Measurements from ENCODE around the gene CFDP1.
A peak's percentile ranks its signal among the peaks of the same experiment; 100 is the strongest.

CFDP1 gene

DNA sequence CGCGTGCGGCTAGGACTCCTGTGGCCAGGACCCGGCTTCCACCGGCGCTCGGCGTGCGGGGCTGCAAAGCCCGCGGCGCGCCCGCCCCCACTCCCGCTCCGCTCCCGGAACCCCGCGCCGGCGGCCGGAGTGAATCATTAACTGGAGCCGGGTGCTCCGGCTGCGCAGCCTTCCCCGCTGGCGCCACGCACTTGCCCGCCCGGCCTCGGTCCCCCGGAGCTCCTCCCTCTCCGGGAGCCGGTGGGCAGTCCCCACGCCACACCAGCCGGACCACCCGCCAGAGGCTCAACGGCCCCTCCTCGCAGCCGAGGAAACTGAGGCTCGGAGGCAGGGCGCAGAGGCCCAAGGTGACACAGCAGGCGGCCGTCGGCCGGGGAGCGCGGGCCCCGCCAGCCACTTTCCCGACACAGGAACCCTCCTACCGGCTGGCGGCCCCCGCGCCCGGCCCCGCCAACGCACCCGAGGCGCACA lies 182.5 kb downstream of the CFDP1 start:
- Histone ChIP-seq H3K36me3 (replicated peaks in 1 of 2; ENCODE audit: control insufficient read depth in 2 of 2, insufficient read depth in 2 of 2, low read length in 2 of 2) (peaks cover 0 to 25% of the 10 kb centered on the region in 2 donors), H2BK120ac (ENCODE audit: low read depth, low read length) (no peak overlapping the region), H3K27ac (replicated peaks; ENCODE audit: low read length) (peak overlapping the region; percentile 49), H3K18ac (ENCODE audit: low read length) (peak overlapping the region; percentile 99), H3K4me1 (ENCODE audit: control insufficient read depth in 2 of 2, insufficient read depth in 1 of 2, low read depth in 1 of 2, low read length in 2 of 2) (peaks cover 74% of the 10 kb centered on the region in 2 donors), H3K27me3 (ENCODE audit: control insufficient read depth in 3 of 3, insufficient read depth in 3 of 3, low read depth in 1 of 3, low read length in 3 of 3) (no peaks in the 10 kb centered on the region), H2BK15ac (ENCODE audit: low read length) (peak overlapping the region; percentile 49), H3K79me1 (ENCODE audit: low read depth, low read length) (peaks cover 37% of the 10 kb centered on the region), H4K8ac (ENCODE audit: low read depth, low read length) (no peak overlapping the region), H3K14ac (ENCODE audit: low read length) (no peak overlapping the region), H3K4me2 (ENCODE audit: insufficient read depth, low read length, poor library complexity, severe bottlenecking) (peak overlapping the region; percentile 87), H3K4ac (ENCODE audit: low read length) (no peak overlapping the region), H3K9me3 (replicated peaks in 1 of 2; ENCODE audit: control insufficient read depth in 2 of 2, insufficient read depth in 1 of 2, low read depth in 1 of 2, low read length in 2 of 2) (no peaks in the 10 kb centered on the region), H2BK5ac (ENCODE audit: low read length) (no peak overlapping the region), H3K23ac (ENCODE audit: low read depth, low read length, poor library complexity) (peak overlapping the region; percentile 86), H2AK5ac (ENCODE audit: low read depth, low read length) (peak overlapping the region; percentile 72), H2BK12ac (ENCODE audit: low read length) (no peak overlapping the region), H3K4me3 (ENCODE audit: low read length in 2 of 2) (peak overlapping the region; percentile 77 to 90), H3K9ac (ENCODE audit: low read depth, low read length, poor library complexity) (peak overlapping the region; percentile 90), H4K91ac (ENCODE audit: low read depth, low read length, poor library complexity) (no peak overlapping the region), H2AFZ (ENCODE audit: low read length) (peak overlapping the region; percentile 44)
- no CpG with 5 or more reads among the region's 59 CpGs for WGBS, 2 donors (ENCODE audit: extremely low coverage in 2 of 2, insufficient read length in 2 of 2, insufficient replicate concordance in 1 of 2)
- DNase-seq (ENCODE audit: low spot score): no peak

DNA sequence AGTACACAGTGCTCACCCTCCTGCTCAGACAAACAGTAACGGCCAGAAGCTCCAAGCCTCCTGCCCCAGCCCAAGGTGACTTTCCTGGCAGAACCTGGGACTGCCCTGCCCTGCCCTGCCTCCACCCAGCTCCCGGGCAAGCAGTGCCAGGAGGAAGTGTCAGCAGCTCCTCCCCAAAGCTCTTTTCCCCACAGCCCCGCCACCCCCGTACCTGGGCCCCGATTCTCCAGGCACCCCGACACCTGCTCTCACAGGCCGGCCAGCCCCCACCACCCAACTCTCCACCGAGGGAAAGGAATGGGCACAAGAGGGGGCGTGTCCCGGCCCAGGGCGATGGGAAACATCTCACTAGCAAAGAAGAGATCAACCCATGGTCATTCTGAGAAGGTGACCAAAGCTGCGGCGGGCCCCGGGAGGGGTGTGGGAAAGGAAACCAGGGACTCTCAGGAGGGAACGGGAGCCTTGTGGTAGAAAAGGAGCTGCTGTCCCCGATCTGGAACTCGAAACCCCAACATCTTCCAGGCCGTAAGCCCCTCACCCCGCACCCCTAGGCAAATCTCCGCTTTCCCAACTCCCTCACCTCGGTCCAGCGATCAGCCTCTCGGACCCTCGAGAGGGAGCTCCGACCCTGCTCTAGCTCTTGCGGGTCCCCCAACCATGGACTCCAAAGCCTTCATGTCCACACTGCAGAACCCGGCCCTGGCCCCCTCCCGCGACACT lies 183.1 kb downstream of the CFDP1 start:
- H3K27ac ChIP-seq (replicated peaks; ENCODE audit: low read length): no peak overlapping the region
- peaks cover 77 to 79% of the 10 kb centered on the region in 2 donors for H3K4me1 ChIP-seq (ENCODE audit: control insufficient read depth in 2 of 2, insufficient read depth in 1 of 2, low read depth in 1 of 2, low read length in 2 of 2)
- H3K9me3 ChIP-seq (replicated peaks in 1 of 2; ENCODE audit: control insufficient read depth in 2 of 2, insufficient read depth in 1 of 2, low read depth in 1 of 2, low read length in 2 of 2): no peaks in the 10 kb centered on the region
- H4K91ac ChIP-seq (ENCODE audit: low read depth, low read length, poor library complexity): no peak overlapping the region
- H4K8ac ChIP-seq (ENCODE audit: low read depth, low read length): no peak overlapping the region
- H3K79me1 ChIP-seq (ENCODE audit: low read depth, low read length): peaks cover 39% of the 10 kb centered on the region
- H2BK5ac ChIP-seq (ENCODE audit: low read length): no peak overlapping the region
- peak overlapping the region; percentile 87 for H3K4me2 ChIP-seq (ENCODE audit: insufficient read depth, low read length, poor library complexity, severe bottlenecking)
- H3K23ac ChIP-seq (ENCODE audit: low read depth, low read length, poor library complexity): peak overlapping the region; percentile 86
- no CpG with 5 or more reads among the region's 29 CpGs for WGBS, 2 donors (ENCODE audit: extremely low coverage in 2 of 2, insufficient read length in 2 of 2, insufficient replicate concordance in 1 of 2)
- H3K14ac ChIP-seq (ENCODE audit: low read length): no peak overlapping the region
- no peak for DNase-seq (ENCODE audit: low spot score)
- H3K27me3 ChIP-seq (ENCODE audit: control insufficient read depth in 3 of 3, insufficient read depth in 3 of 3, low read depth in 1 of 3, low read length in 3 of 3): no peaks in the 10 kb centered on the region
- peak overlapping the region; percentile 77 to 90 for H3K4me3 ChIP-seq (ENCODE audit: low read length in 2 of 2)
- peak overlapping the region; percentile 72 for H2AK5ac ChIP-seq (ENCODE audit: low read depth, low read length)
- no peak overlapping the region for H2BK120ac ChIP-seq (ENCODE audit: low read depth, low read length)
- no peak overlapping the region for H2AFZ ChIP-seq (ENCODE audit: low read length)
- no peak overlapping the region for H3K4ac ChIP-seq (ENCODE audit: low read length)
- H2BK15ac ChIP-seq (ENCODE audit: low read length): peak overlapping the region; percentile 49
- H3K36me3 ChIP-seq (replicated peaks in 1 of 2; ENCODE audit: control insufficient read depth in 2 of 2, insufficient read depth in 2 of 2, low read length in 2 of 2): peaks cover 0 to 25% of the 10 kb centered on the region in 2 donors
- peak overlapping the region; percentile 99 for H3K18ac ChIP-seq (ENCODE audit: low read length)
- H2BK12ac ChIP-seq (ENCODE audit: low read length): no peak overlapping the region
- peak overlapping the region; percentile 90 for H3K9ac ChIP-seq (ENCODE audit: low read depth, low read length, poor library complexity)

DNA sequence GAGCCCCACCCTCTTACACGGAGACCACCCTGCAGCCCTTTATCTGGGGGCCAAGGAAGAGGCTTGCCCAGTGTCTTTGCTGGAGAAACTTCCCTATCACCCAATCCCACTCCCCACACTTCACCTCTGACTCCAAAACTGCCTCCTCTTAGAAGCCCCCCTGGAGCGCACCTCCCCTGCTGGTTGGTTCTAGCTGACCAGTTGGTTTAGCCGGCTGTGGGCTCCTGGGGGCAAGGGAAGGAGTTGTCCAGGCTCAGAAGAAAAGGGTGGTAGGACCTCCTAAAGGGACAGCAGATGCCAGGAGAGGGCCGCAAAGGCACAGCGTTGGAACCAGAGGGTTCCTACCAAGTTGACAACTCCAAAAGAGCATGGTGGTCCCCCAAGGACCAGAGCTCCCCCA lies 183.9 kb downstream of the CFDP1 start:
- H2BK15ac ChIP-seq (ENCODE audit: low read length): no peak overlapping the region
- H3K23ac ChIP-seq (ENCODE audit: low read depth, low read length, poor library complexity): peak overlapping the region; percentile 29
- no peak overlapping the region for H3K9ac ChIP-seq (ENCODE audit: low read depth, low read length, poor library complexity)
- no peak overlapping the region for H2BK120ac ChIP-seq (ENCODE audit: low read depth, low read length)
- H2AFZ ChIP-seq (ENCODE audit: low read length): no peak overlapping the region
- H3K27me3 ChIP-seq (ENCODE audit: control insufficient read depth in 3 of 3, insufficient read depth in 3 of 3, low read depth in 1 of 3, low read length in 3 of 3): no peaks in the 10 kb centered on the region
- H2BK5ac ChIP-seq (ENCODE audit: low read length): no peak overlapping the region
- H3K4ac ChIP-seq (ENCODE audit: low read length): no peak overlapping the region
- H2AK5ac ChIP-seq (ENCODE audit: low read depth, low read length): peak overlapping the region; percentile 94
- H3K14ac ChIP-seq (ENCODE audit: low read length): no peak overlapping the region
- H3K9me3 ChIP-seq (replicated peaks in 1 of 2; ENCODE audit: control insufficient read depth in 2 of 2, insufficient read depth in 1 of 2, low read depth in 1 of 2, low read length in 2 of 2): no peaks in the 10 kb centered on the region
- no peak overlapping the region for H4K91ac ChIP-seq (ENCODE audit: low read depth, low read length, poor library complexity)
- H3K4me2 ChIP-seq (ENCODE audit: insufficient read depth, low read length, poor library complexity, severe bottlenecking): no peak overlapping the region
- H3K36me3 ChIP-seq (replicated peaks in 1 of 2; ENCODE audit: control insufficient read depth in 2 of 2, insufficient read depth in 2 of 2, low read length in 2 of 2): peaks cover 0 to 28% of the 10 kb centered on the region in 2 donors
- WGBS, 2 donors (ENCODE audit: extremely low coverage in 2 of 2, insufficient read length in 2 of 2, insufficient replicate concordance in 1 of 2): no CpG with 5 or more reads among the region's 5 CpGs
- H3K79me1 ChIP-seq (ENCODE audit: low read depth, low read length): peaks cover 40% of the 10 kb centered on the region
- peak overlapping the region in 1 of 2 donors; percentile 77 for H3K4me3 ChIP-seq (ENCODE audit: low read length in 2 of 2)
- peaks cover 76 to 79% of the 10 kb centered on the region in 2 donors for H3K4me1 ChIP-seq (ENCODE audit: control insufficient read depth in 2 of 2, insufficient read depth in 1 of 2, low read depth in 1 of 2, low read length in 2 of 2)
- H3K18ac ChIP-seq (ENCODE audit: low read length): no peak overlapping the region
- no peak overlapping the region for H3K27ac ChIP-seq (replicated peaks; ENCODE audit: low read length)
- DNase-seq (ENCODE audit: low spot score): no peak
- H4K8ac ChIP-seq (ENCODE audit: low read depth, low read length): no peak overlapping the region
- no peak overlapping the region for H2BK12ac ChIP-seq (ENCODE audit: low read length)

DNA sequence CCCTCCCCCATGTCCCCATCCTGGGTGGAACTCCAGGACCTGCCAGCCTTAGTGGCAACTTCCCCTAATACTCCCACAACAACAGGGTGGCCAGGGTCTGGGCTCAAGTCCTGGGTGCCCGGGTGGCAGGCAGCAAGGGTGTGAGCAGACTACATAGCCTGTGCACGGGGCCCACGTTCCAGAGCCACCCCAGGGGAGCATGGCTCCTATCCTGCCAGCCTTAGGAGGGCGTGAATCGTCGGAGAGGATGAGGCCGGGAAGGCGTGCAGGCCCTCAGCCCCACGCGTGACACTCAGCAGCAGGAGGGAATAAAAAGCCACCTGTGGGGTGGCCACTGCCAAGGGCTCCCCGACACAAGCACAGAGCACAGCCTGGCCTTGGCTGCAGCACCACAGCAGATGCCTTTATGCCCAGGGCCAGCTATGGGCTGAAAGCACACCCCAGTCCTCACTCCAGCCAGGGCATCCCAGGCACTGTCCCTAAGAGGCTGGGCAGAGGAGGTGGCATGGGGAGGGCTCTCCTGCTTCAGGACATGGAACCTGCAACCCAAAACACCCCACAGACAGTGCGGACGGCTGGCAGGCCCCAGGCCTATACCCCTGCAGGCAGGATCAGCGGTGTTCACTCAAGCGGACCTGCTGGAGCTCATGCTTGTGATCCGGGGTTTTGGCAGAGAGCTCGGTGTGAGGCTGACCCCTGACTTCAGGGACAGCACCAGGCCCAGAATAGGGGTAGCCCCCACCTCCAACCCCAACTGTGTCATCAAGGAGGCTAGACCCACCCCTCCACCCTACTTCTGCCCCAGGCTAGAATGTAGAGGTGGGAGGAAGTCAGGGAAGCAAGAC lies 184.5 kb downstream of the CFDP1 start:
- H3K9me3 ChIP-seq (replicated peaks in 1 of 2; ENCODE audit: control insufficient read depth in 2 of 2, insufficient read depth in 1 of 2, low read depth in 1 of 2, low read length in 2 of 2): no peaks in the 10 kb centered on the region
- no peak overlapping the region for H2BK5ac ChIP-seq (ENCODE audit: low read length)
- no peak overlapping the region for H3K9ac ChIP-seq (ENCODE audit: low read depth, low read length, poor library complexity)
- H3K36me3 ChIP-seq (replicated peaks in 1 of 2; ENCODE audit: control insufficient read depth in 2 of 2, insufficient read depth in 2 of 2, low read length in 2 of 2): peaks cover 0 to 35% of the 10 kb centered on the region in 2 donors
- no peak overlapping the region for H4K91ac ChIP-seq (ENCODE audit: low read depth, low read length, poor library complexity)
- H3K4ac ChIP-seq (ENCODE audit: low read length): no peak overlapping the region
- H2AK5ac ChIP-seq (ENCODE audit: low read depth, low read length): peak overlapping the region; percentile 48
- peaks cover 39% of the 10 kb centered on the region for H3K79me1 ChIP-seq (ENCODE audit: low read depth, low read length)
- no peak overlapping the region for H2BK12ac ChIP-seq (ENCODE audit: low read length)
- no peak overlapping the region for H2BK15ac ChIP-seq (ENCODE audit: low read length)
- H3K14ac ChIP-seq (ENCODE audit: low read length): no peak overlapping the region
- H2AFZ ChIP-seq (ENCODE audit: low read length): no peak overlapping the region
- peak overlapping the region; percentile 61 for H3K18ac ChIP-seq (ENCODE audit: low read length)
- peak overlapping the region; percentile 29 for H4K8ac ChIP-seq (ENCODE audit: low read depth, low read length)
- H3K27me3 ChIP-seq (ENCODE audit: control insufficient read depth in 3 of 3, insufficient read depth in 3 of 3, low read depth in 1 of 3, low read length in 3 of 3): no peaks in the 10 kb centered on the region
- no peak for DNase-seq (ENCODE audit: low spot score)
- H3K23ac ChIP-seq (ENCODE audit: low read depth, low read length, poor library complexity): peak overlapping the region; percentile 74
- H3K4me2 ChIP-seq (ENCODE audit: insufficient read depth, low read length, poor library complexity, severe bottlenecking): no peak overlapping the region
- H3K4me3 ChIP-seq (ENCODE audit: low read length in 2 of 2): peak overlapping the region in 1 of 2 donors; percentile 10
- no CpG with 5 or more reads among the region's 17 CpGs for WGBS, 2 donors (ENCODE audit: extremely low coverage in 2 of 2, insufficient read length in 2 of 2, insufficient replicate concordance in 1 of 2)
- no peak overlapping the region for H3K27ac ChIP-seq (replicated peaks; ENCODE audit: low read length)
- no peak overlapping the region for H2BK120ac ChIP-seq (ENCODE audit: low read depth, low read length)
- H3K4me1 ChIP-seq (ENCODE audit: control insufficient read depth in 2 of 2, insufficient read depth in 1 of 2, low read depth in 1 of 2, low read length in 2 of 2): peaks cover 75 to 80% of the 10 kb centered on the region in 2 donors

Data from neuronal stem cell (in vitro differentiated cells).